NCI-H1105 (cell line): Measurements from ENCODE around the gene PPM1J.
"Not testable (repeated sequence)": the region's sequence is repeated elsewhere in the genome, so short reads cannot be mapped to it uniquely, and the experiment has no call there.

Experiments
- DNase-seq: peaks from one replicate; lab custom pipeline; 2025; lab: John Stamatoyannopoulos, UW

The PPM1J gene

DNA sequence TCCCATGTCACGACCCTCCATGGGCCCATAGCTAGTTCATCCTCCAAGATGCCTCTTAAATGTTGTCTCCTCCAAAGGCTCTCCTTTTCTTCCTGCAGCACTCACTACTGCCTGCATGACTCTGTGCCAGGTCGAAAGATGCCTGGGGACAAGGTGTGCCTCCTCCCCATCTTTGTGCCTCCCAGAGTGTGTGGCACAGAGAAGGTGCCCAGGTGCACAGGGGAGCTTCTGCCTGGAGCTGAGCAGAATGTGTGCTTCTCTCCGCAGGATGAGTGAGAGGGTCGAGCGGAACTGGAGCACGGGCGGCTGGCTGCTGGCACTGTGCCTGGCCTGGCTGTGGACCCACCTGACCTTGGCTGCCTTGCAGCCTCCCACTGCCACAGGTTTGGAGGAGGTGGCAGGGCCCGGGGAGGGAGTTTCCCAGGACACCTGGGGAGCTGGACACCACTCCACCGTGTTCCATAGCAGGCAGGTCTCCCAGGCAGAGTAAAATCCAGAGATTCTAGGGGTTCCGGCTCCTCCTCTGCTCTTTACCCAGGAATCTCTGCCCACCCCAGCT is 6.9 kb upstream of the PPM1J start:
- no peak for DNase-seq

DNA sequence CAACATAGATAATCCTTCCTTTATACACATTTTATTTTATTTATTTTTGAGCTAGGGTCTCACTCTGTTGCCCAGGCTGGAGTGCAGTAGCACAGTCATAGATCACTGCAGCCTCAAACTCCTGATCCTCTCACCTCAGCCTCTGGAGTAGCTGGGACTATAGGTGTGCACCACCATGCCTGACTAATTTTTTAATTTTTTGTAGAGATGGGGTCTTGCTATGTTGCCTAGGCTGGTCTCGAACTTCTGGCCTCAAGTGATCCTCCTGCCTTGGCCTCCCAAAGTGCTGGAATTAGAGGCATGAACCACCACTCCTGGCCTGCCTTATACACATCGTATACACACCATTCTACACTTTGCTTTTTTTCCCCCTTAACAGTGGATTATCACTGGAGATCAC is 6.2 kb upstream of the PPM1J start:
- DNase-seq: not testable (repeated sequence)

DNA sequence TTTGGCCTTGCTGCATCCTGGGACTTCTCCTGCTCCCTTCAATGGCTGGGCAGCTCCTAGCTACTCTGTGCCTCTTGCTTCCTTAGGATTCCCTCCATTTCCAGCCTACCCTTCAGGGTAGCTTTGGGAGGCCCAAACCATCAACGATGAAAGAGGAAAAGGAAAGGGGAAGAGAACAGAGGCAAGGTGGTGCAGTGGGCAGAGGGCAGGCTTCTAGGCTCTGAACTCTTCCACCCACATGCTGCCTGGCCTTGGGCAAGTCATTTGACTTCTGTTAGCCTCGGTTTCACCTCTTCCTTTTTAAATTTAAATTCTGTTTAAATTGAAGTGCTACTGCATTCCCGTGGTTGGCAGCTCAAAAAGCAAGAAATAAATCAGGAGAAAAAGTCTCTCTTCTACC is 5.7 kb upstream of the PPM1J start:
- no peak for DNase-seq

DNA sequence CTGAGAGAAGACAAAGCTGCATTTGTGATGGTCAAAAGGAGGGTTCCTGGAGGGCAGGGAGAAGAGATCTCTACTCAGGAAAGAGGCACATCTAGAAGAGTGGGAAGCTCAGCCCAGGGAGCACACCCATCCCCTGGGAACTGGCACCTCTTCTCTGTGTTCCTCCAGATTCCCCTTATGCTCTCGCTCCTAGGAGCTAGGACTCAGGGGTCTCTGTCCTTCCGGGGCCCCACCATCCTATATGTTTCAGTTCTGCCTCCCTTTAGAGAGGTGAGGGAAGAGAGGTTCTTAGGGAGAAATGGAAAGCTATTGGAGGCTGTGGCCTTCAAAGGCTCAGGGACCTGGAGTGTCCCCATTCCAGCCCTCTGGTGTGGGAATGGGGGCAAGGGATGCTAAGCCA is 4.6 kb upstream of the PPM1J start:
- no peak for DNase-seq

DNA sequence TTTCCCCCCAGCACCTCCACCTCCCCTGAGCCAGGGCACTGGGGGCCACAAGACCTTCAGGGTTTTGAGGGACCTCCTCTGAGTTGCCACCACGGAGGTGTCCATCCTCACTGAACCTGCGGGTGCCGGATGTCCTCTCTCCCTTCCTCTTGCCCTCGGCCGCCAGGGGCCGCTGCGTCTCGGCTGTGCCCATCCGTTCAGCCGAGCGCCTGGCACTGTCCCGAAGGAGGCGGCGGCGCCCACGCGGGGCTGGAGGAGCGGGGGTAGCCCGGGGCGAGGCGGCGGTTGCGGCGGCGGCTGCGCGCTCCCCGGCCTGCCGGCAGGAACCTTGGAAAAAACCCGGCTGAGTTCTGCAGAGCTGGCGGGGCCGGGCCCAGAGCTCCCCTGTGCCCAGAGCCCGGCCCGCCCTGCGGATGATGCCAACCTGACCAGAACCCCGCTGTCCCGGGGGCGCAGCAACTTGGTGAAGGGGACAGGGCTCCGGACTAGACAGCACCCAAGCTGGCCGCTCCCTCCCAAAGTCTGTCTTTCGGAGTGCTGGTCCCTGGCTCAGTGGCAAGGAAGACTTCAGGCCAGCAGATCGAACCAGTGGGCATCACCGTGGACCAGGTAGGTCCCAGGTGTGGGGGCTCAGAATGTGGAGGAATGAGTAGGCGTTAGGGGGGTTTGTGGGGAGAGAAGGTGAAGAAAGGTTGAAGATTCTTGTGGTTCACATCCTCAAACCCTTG is 3.7 kb upstream of the PPM1J start:
- peak; percentile 33 for DNase-seq

DNA sequence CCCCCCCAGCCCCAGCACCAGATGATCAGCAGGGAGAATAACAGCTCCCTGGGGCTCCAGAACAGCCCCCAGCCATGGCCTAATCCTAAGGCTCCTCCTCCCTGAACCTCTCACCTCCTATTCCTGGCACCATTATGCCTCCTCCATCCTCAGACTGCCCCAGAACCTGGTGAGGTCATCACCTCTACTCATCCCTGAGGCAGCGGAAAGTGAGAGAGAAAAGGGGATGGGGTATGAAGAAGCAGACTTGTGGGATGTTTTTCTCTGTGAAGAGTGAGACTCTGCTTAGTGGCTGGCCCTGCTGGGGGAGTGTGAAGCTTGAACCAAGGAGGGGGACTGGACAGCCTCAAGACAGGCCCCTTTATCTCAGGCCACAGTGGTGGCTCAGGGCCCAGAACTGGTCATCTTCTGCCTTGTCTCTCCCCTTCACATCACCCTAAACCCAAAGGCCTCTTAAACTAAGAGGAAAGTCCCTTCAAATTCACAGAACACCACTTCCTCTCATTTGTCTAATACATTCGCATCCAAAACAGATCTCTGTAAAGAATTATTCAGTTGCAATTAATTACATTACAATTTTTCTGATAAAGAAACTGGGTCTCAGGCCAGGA is 2.2 kb upstream of the PPM1J start:
- DNase-seq: no peak

DNA sequence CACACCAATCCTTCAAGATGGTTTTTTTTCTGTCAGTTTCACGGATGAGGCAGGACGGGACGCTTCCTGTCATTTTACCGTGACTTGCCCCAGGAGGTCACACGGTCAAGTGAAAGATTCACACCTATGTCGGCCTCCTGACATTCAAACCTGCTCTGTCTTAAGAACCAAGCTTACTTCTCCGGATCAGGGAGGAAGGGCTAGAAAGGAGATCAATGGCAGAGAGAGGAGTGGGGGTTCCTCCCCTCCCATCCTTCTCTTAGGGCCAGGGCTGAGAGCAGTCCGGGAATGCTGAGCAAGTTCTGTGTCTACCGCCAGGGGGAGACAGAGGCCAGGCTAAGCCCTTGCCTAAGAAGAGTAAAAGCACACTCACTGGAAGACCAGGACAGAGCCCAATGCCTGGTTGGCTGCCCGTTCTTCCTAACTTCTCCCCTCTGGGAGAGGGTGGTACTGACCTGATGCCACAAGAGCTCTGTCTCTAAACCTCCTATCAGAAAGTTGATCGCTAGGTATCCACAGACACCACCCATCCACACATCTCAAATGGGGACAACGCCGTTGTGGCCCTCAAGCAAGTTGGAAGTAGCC is 1.1 kb upstream of the PPM1J start:
- DNase-seq: peak; percentile 79

DNA sequence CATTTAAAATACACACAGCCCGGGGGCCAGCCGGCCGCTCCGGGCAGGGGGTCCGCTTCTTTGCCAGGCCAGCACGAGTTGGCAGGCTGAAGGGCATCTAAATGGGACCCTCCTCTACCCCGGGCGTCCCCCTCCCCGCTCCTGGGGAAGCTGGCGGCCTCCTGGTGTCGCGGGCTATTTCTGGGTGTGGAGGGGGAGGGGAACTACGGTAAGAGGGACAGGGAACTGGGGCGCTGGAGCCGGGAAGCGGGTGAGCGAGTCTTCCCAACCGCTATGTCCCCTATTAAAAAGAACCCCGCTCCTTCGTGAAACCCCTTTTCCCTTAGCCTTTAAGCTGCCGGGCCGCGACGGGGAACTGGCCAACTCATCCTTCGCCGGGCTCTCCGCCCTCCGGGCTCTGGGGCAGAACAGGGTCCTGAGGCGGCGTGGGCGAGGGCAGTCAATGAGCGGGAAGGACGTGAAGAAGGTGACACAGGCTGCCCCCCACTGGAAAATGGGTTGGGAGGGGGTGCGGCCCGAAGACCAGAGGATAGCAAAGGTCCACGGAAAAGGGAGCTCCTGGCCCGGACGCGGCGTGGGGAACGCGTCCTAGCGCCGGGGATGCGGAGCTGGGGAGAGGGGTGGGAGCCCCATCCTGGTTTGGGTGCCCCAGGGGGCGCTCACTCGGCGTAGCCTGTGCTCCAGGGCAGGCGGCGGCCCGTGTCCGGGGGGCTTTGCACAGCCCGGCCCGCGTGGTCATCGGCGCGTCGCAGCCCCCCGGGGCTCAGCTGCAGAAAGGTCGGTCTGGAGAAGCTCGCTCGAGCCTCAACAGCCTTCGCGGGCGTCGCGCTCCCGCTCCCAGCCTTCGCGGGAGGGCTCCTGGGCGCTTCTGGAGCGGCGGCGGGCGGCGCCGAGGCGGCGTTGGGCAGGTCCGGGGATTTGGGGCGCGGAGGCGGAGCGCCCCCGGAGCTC is 544 bp downstream of the PPM1J start:
- no peak for DNase-seq

DNA sequence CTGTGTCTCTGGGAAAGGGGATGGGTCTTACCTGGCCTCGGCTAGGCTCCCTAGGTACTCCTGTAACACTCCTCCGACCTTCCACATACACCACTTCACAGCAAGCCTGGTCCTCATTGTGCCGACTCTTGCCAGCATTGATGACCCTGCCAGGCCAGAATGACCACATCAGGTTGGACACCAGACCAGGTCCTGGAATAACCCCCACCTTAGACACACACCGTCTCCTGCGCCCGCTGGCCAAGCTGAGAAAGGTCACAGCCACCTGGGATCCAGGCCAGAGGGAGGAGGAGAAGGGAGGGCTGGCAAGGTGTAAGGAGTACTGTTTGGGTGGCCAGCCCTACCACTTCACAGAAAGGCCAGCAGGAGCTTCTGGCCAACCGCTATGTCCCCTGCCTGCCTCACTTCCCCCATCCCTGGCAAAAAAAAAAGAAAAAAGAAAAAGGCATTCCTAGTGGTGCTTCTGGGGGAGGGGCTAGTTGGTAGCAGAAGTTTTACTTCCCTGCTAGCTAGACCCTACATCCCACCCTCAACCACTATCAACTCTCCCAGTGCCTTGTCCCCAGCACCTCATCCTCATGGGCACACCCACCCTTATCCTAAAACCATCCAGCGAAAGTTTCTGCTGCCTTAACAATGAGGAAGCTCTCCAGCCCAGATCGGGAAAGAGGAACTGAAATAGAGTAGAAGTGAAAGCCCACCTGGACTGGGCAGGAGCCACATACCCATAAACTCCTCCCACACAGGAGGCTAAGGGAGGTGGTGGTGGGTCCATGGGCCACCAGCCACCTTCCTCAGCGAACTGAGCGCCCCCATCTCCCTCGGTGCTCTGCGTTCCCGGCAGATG is 1.4 kb downstream of the PPM1J start:
- no peak for DNase-seq

DNA sequence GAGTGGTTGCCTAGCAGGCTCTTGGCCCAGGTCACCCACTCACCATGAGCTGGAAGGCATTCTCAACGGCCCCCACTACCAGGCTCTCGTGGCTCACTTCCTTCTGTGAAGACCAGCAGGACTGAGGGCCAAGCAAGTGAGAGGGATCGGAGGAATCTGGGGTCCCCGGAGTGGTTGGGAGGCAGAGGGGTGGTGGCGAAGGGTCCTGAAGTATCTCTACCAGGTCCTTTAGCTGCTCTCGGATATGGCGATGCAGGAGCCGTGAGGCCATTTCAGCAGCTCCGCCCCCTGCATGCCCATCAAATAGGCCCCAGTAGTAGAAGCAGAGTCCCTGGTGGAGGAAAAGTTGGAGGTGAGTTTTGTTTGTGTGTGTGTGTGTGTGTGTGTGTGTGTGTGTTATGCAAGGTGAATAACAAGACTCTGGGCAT is 2.4 kb downstream of the PPM1J start:
- no peak for DNase-seq

DNA sequence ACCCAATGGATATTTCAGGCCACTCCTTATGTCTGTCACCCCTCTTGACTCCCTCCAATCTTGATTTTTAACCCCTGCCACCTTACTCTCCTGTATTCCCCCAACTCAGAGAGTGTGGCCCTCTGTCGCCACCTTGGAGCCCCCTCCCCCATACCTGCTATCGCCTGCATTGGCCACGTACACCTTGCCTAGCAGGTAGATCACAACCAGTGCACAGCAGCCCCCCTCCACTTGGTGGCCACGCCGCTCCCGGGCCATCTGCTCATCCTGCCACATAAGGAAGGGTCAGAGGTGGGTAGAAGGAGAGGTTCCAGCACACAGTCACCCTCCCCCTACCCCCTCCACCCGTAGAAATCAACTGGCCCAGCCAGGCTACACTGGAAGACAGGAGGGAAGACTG is 2.9 kb downstream of the PPM1J start:
- DNase-seq: no peak

DNA sequence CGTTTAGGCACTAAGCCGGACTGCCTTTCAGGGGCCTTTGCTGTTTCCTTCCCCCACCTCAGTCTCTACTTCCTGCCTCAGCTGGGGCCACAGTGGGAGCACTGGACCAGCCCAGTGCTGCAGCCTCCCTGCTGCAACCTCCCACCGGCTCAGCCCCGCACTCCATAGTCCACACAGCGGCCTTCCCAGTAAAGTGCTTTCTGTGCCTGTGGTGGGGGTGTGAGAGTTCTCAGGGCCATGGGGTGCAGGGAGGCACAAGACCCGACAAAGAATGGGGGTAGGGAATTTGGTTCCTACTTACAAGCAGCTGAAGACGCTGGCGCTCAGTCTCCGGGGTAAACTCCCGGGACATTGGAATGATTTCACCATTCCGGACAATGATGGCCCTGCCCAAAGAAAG is 3.5 kb downstream of the PPM1J start:
- no peak for DNase-seq

DNA sequence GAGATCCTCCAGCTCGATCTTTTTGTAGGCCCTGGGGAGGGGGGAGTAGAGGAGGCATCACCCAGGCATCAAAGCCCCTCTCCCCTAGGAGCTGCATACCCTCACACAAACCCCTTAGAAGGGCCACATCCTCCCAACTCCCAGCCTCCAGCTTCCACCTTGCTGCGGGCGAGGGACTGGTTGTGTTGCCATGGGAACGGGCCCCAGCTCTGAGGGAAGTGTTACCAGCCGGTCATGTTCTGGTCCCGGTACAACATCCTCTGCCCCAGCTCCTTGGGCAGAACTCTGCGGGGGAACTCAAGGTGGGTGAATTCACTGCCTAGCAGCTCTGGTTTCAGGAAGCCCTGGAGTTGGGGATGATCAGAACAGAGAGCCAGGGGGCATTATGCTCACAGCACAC is 4.1 kb downstream of the PPM1J start:
- no peak for DNase-seq

DNA sequence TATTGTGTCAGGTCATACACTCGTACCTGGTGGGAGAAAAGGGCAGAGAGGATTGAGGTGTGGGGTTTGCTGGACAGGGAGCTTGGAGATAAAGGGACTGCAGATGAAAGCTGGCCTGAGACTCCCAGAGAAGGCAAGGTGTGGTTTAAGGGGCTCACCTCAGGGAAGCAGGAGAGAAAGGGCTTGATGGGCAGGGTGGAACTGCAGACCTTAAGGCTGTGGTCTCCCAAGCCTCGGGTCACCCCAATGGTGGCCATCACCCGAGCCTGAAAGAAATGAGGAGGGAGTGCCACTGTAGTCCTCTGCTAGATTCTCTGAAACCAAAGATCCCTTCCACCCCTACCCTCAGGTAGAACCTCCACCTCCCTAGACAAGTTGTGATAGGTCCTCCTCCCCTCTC is 4.5 kb downstream of the PPM1J start:
- DNase-seq: no peak

DNA sequence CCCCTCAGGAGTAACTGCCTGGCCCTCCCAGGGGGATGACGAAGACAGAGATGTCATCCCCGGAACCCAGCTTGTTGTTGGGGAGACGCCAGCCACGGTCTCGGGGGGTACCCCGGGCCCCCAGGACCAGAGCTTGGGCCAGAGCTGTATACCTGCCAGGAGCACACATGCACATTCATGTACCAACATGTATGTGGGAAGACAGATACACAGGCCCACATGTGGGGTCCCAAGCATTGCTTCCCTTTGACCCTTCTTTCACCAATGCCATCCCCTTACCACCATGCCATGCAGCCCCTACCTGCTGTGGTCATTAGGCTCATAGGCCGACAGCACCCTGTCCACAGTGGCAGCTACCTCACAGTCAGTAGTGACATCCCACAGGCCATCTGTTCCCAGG is 5.0 kb downstream of the PPM1J start:
- no peak for DNase-seq

DNA sequence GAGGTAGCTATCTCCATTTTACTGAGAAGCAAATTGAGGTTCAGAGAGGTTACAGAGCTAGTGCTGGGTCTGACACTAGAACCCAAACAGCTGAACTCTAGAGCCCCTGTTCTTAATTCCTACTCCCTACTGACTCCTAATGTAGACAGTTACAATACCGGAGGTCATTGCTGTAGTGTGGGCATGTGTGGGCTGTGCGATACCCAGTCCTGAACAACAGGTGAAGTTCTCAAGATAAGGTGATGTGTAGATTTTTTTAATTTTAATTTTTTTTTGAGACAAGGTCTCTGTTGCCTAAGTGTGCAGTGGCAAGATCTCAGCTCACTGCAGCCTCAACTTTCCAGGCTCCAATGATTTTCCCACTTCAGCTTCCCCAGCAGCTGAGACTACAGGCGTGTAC is 6.6 kb downstream of the PPM1J start:
- DNase-seq: no peak

DNA sequence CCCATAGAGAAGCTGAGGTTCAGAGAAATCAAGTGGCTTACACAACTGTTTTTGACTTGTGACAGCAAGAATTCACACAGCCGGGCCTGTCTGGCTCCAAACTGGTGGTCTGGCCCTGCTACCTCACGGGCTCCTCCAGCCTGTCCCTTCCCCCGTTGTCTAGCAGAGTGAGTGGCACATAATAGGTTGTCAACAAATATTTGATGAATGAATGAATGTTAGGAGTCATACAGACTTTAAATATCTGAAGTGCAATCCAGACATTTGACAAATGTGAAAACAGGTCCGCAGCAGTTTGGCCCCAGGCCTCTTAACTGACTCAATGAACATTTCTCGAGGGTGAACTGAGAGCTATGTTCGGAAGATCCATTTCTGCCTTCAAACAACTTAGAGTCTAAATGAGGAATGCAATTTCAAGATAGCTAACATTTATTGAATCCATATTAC is 7.1 kb downstream of the PPM1J start:
- no peak for DNase-seq

DNA sequence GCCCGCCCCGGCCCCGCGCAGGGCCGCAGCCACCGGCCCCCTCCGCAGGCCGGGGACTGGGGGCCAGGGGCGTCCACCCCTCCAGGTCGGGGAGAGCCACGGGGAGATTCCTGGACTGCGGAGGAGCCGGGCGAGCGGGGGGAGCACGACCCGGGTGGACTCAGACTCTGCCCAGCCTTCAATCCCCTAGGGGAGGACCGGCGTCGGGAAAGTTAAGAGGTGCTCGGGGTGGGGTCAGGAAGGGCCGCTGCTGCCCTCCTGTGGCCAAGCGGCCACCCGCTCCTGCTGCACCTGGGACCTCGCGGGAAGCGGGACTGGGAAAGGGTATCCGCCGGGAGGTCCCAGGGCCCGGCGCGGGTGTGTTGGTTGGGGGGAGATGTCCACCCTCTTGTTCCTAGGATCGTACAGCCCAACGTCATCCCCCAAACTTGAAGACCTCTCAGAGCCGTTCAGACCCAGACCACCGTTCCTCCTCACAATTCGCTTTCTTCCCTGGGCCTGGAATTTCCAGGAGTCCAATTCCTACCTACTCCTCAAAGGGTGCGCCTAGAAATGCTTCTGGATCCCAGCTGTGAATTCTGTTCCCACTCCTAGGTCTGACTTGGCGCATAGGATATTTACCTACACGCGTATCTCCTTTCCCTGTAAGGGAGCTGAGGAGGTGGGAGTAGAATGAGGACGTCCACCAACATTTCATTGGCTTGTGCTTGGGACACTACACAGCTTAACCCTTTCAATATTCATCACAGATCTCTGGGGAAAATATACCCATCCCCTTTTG is 7.7 kb downstream of the PPM1J start:
- DNase-seq: peak; percentile 83

DNA sequence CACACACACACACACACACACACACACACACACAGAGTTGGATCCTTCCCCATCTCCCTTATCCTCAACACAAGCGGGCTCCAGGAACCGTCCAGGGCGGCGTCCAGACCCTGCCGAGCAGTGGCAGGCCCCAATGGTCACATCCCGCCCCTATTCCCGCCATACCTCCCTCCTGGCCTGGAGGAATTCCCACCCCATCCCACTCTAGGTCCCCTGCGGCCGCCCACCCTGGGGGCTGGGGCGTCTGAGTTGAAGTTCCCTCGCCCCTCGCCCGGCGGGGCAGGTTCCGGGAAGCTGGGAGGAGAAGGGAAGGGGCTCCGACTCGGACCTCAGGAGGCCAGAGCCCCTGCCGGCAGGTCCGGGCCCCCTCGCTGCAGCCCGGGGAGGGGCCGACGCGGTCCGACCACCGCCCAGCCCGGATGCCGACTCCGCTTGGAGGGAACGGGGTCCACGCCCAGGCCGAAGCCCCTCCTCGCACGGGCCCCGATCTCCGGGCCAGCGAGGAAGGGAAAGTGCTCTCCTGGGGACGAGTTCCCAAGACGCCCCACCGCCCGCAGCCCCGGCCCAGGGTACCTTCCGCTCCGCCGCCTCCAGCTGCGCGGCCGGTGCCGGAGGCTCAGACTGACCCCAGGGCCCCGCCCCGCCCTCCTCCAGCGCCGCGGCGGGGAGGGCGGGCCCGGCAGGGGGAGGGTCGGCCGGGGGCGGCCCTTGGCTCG is 8.5 kb downstream of the PPM1J start, which contains the start of gene RHOC:
RHOC (minus strand) TSS at position 623 of the 716 bp plus-strand sequence. CDS start 3,328 bp downstream, outside the sequence.
- DNase-seq: peak; percentile 64
